Naive thymus-derived CD8-positive, alpha-beta T cell (primary cell): Measurements from ENCODE around the gene MIOX. TPM values are rescaled to one million over a fixed set of nuclear protein-coding genes. Genes with fewer than 3 reads are reported as not detected.

ENCODE experiments used
- ATAC-seq, 2 donors: fragments of 150-1000 bp; cut with Tn5 transposase in 1 of 2; sonication (Bioruptor Pico), chemical (Tn5 transposase) in 1 of 2; 1 replicate in 1 of 2; 2 replicates in 1 of 2; pipeline ENCODE4 v1.10.0; 2021; ENCODE audit warnings: mild to moderate bottlenecking in 2 of 2, moderate library complexity in 2 of 2
- POLR2A ChIA-PET: fragments of 350-600 bp; sonication (Branson Sonifier 250); formaldehyde crosslinking; loops from one replicate; lab custom pipeline; 2021; ENCODE audit warnings: antibody characterized with exemption; lab: Charles Lee
- DNase-seq, 10 donors: peaks; one replicate each; pipeline versions ENCODE4 v3.0.0 to v3.0.0-alpha.2; 2020 to 2022
- H3K27ac Mint-ChIP-seq, 10 donors: one replicate each; pipeline ENCODE4 v1.8.0; 2020 to 2022; ENCODE audit warnings: mild to moderate bottlenecking in 10 of 10, mixed read lengths in 10 of 10, moderate library complexity in 4 of 10, inconsistent platforms in 1 of 10
- H3K27me3 Mint-ChIP-seq, 5 donors: one replicate each; pipeline ENCODE4 v1.8.0; 2021 to 2022; ENCODE audit warnings: mixed read lengths in 5 of 5
- H3K36me3 Mint-ChIP-seq, 3 donors: one replicate each; pipeline ENCODE4 v1.8.0; 2020 to 2022; ENCODE audit warnings: mixed read lengths in 3 of 3, mild to moderate bottlenecking in 2 of 3, inconsistent platforms in 1 of 3
- H3K4me1 Mint-ChIP-seq, 4 donors: one replicate each; pipeline ENCODE4 v1.8.0; 2021 to 2022; ENCODE audit warnings: mixed read lengths in 4 of 4
- H3K4me3 Mint-ChIP-seq, 10 donors: one replicate each; pipeline ENCODE4 v1.8.0; 2020 to 2022; ENCODE audit warnings: mild to moderate bottlenecking in 10 of 10, mixed read lengths in 10 of 10, moderate library complexity in 6 of 10, inconsistent platforms in 1 of 10
- H3K9me3 Mint-ChIP-seq, 9 donors: one replicate each; pipeline ENCODE4 v1.8.0; 2020 to 2022; ENCODE audit warnings: mixed read lengths in 9 of 9, mild to moderate bottlenecking in 3 of 9, inconsistent platforms in 1 of 9, moderate library complexity in 1 of 9
- polyA plus RNA-seq, 3 donors: library from polyadenylated mRNA; unstranded; fragments of 300-500 nt; fragmentation: Illumina TruSeq; gene quantifications; one replicate each; pipeline ENCODE4 v1.2.3, GENCODE V29; 2021
- total RNA-seq, 8 experiments: library from RNA in 2 of 8; stranded (reverse) in 2 of 8; gene quantifications; one replicate each; pipeline ENCODE4 v1.2.3 and lab custom pipeline; 2021 to 2026

Gene MIOX
- total and polyA plus RNA-seq, 5 experiments from 2014 or later, result 0.39 to 0.52 TPM; not detected in 3

DNA sequence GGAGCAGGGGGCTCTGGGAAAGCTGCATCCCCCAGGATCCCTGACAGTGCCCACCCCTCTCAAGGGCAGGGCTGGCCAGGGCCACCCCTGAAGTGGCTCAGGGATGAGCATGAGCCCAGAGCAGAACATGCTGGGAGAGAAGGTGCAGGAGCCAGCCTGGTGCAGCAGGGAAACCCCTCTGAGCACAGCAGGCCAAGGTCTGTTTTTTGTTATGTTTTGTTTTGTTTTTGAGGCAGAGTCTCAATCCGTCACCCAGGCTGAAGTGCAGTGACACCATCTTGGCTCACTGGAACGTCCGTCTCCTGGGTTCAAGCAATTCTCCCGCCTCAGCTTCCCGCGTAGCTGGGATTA lies 11.0 kb upstream of the MIOX start:
- H3K4me3 Mint-ChIP-seq, result peak overlapping the region; percentile 57 to 93 (median 70)
- peaks cover 0 to 4% (median 0%) of the 10 kb centered on the region in 5 donors for H3K27me3 Mint-ChIP-seq
- peaks cover 24 to 49% (median 46%) of the 10 kb centered on the region in 4 donors for H3K4me1 Mint-ChIP-seq
- H3K9me3 Mint-ChIP-seq, result peaks cover 0 to 2% (median 0%) of the 10 kb centered on the region in 9 donors
- no peak for ATAC-seq
- H3K36me3 Mint-ChIP-seq, result peaks cover 0 to 5% (median 2%) of the 10 kb centered on the region in 3 donors
- no peak for DNase-seq
- POLR2A ChIA-PET, result interaction anchor here (0.8 to 1.7 kb wide), 3 partner anchors 9 to 32 kb away, joined by 3 to 5 read pairs (median 4); partner anchors contain the start of genes LMF2 and NCAPH2
- H3K27ac Mint-ChIP-seq, result peak overlapping the region; percentile 58 to 87 (median 78)

GRCh38 chr22:50476868-50477267 lies 9.8 kb upstream of the MIOX start:
- H3K27ac Mint-ChIP-seq, result peak overlapping the region in 8 of 10 donors; percentile 11 to 87 (median 68)

GRCh38 chr22:50477923-50478322 lies 8.7 kb upstream of the MIOX start:
- peaks cover 0 to 5% (median 2%) of the 10 kb centered on the region in 3 donors for H3K36me3 Mint-ChIP-seq
- H3K27me3 Mint-ChIP-seq, result peaks cover 0 to 4% (median 0%) of the 10 kb centered on the region in 5 donors
- H3K4me3 Mint-ChIP-seq, result peak overlapping the region in 3 of 10 donors; percentile 1 to 51 (median 33)
- POLR2A ChIA-PET, result interaction anchor here (0.6 to 3.0 kb wide), 3 partner anchors 10 to 135 kb away, joined by 3 to 15 read pairs (median 3); no protein-coding TSS in a partner anchor
- H3K4me1 Mint-ChIP-seq, result peaks cover 15 to 27% (median 23%) of the 10 kb centered on the region in 4 donors
- DNase-seq (no peak), ATAC-seq (no peak)
- H3K9me3 Mint-ChIP-seq, result peaks cover 0 to 2% (median 0%) of the 10 kb centered on the region in 9 donors
- H3K27ac Mint-ChIP-seq, result peak overlapping the region in 2 of 10 donors; percentile 33 to 56

More at GRCh38 chr22:50476868-50477267, 9.8 kb upstream of the MIOX start:
- Mint-ChIP-seq H3K4me1 (peaks cover 18 to 38% (median 34%) of the 10 kb centered on the region in 4 donors), H3K9me3 (peaks cover 0 to 2% (median 0%) of the 10 kb centered on the region in 9 donors), H3K27me3 (peaks cover 0 to 4% (median 0%) of the 10 kb centered on the region in 5 donors), H3K36me3 (peaks cover 0 to 5% (median 2%) of the 10 kb centered on the region in 3 donors), H3K4me3 (peak overlapping the region; percentile 39 to 93 (median 64))
- POLR2A ChIA-PET, result interaction anchor here (0.5 to 3.0 kb wide), 2 partner anchors 9 to 121 kb away, joined by 3 to 15 read pairs; no protein-coding TSS in a partner anchor
- no peak for DNase-seq
- ATAC-seq, result no peak

DNA sequence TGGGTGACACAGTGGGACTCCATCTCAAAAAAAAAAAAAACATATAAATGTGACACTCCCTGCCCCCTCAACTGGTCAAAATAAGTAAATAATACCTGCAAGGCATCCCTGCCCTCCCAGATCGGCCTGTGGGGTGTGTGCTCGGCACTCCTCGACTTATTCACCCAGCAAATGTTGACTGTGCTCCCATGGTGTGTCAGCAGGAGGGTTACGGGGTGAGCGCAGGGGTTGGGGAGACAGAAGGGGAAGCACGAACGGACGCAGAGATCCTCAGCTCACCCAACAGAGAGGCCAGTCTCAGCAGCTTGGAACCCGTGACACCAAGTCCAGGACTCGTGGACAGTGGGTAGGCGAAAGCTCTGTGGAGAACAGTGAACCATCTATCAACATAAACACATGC lies 6.9 kb upstream of the MIOX start:
- no peak for DNase-seq
- H3K4me3 Mint-ChIP-seq, result peak overlapping the region; percentile 57 to 76 (median 74)
- POLR2A ChIA-PET, result interaction anchor here (0.7 to 1.5 kb wide), 7 partner anchors 9 to 119 kb away, joined by 3 to 14 read pairs (median 3); partner anchors contain the start of genes LMF2 and NCAPH2
- peak overlapping the region in 5 of 10 donors; percentile 5 to 64 (median 33) for H3K27ac Mint-ChIP-seq
- H3K9me3 Mint-ChIP-seq, result no peaks in the 10 kb centered on the region
- peaks cover 0 to 4% (median 0%) of the 10 kb centered on the region in 5 donors for H3K27me3 Mint-ChIP-seq
- ATAC-seq, result no peak
- no peaks in the 10 kb centered on the region for H3K36me3 Mint-ChIP-seq
- peaks cover 4 to 13% (median 11%) of the 10 kb centered on the region in 4 donors for H3K4me1 Mint-ChIP-seq

- ATAC-seq (no peak), DNase-seq (no peak)
- Mint-ChIP-seq H3K4me1 (peaks cover 6 to 17% (median 10%) of the 10 kb centered on the region in 4 donors), H3K4me3 (peak overlapping the region; percentile 63 to 75 (median 72)), H3K27ac (peak overlapping the region in 1 of 10 donors; percentile 14), H3K36me3 (no peaks in the 10 kb centered on the region), H3K27me3 (peaks cover 0 to 4% (median 0%) of the 10 kb centered on the region in 5 donors), H3K9me3 (no peaks in the 10 kb centered on the region)
- POLR2A ChIA-PET, result interaction anchor here (0.8 to 4.3 kb wide), 5 partner anchors 12 to 26 kb away, joined by 3 to 29 read pairs (median 3); no protein-coding TSS in a partner anchor
These were observed 5.6 kb upstream of the MIOX start for GRCh38 chr22:50481045-50481439.

- Mint-ChIP-seq H3K27me3 (peaks cover 0 to 4% (median 0%) of the 10 kb centered on the region in 5 donors), H3K4me1 (peaks cover 6 to 17% (median 11%) of the 10 kb centered on the region in 4 donors), H3K4me3 (peak within 1 kb of the TSS; percentile 65 to 83 (median 75)), H3K27ac (peak within 1 kb of the TSS in 7 of 10 donors; percentile 5 to 83 (median 58)), H3K36me3 (no peaks in the 10 kb centered on the region), H3K9me3 (no peaks in the 10 kb centered on the region)
- POLR2A ChIA-PET, result interaction anchor here (0.8 to 4.3 kb wide), 4 partner anchors 12 to 25 kb away, joined by 3 to 29 read pairs (median 3); no protein-coding TSS in a partner anchor
- peak in 9 of 10 donors; percentile 44 to 78 (median 60) for DNase-seq
- ATAC-seq, result peak; percentile 87
These were observed 5.1 kb upstream of the MIOX start, which contains the start of gene ADM2 for GRCh38 chr22:50481440-50482106. Gene ADM2 (plus strand): TSS chr22:50481543. CDS start chr22:50481848, 305 bp downstream.

DNA sequence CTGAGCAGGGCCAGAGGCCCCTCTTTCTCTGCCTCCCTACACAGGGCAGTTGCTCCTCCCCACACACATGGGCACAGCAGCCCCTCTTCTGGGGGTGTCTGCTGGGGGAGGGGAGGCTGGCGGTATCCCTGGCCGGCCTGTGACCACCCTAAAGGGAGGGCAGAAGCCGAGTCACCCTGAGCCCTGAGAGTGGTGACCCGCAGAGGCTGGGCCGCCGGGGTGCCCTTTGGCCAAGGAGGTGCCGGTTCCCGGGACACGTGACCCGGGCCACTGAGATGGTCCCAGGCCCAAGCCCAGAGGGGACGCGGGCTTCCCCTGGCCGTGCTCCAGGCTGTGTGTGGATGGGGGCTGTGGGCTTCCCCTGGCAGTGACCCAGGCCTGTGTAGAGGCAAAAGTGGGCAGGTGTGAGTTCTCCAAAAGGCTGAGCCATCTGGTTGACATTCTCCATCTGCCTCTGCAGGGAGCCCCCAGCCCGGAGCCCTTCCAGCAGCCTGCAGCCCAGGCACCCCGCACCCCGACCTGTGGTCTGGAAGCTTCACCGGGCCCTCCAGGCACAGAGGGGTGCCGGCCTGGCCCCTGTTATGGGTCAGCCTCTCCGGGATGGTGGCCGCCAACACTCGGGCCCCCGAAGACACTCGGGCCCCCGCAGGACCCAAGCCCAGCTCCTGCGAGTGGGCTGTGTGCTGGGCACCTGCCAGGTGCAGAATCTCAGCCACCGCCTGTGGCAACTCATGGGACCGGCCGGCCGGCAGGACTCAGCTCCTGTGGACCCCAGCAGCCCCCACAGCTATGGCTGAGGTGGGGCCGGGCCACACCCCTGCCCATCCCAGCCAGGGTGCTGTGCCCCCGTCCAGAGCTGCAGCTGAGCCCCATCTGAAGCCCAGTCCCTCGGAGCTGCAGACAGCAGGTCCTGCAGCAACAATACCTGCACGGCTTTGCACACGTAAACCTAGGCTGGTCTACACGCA lies 4.3 kb upstream of the MIOX start:
- POLR2A ChIA-PET, result interaction anchor here (0.6 to 4.3 kb wide), 5 partner anchors 9 to 107 kb away, joined by 3 to 29 read pairs (median 3); partner anchors contain the start of gene SCO2
- Mint-ChIP-seq H3K4me1 (peaks cover 6 to 17% (median 10%) of the 10 kb centered on the region in 4 donors), H3K9me3 (no peaks in the 10 kb centered on the region), H3K27me3 (peaks cover 0 to 4% (median 0%) of the 10 kb centered on the region in 5 donors), H3K27ac (peak overlapping the region in 2 of 10 donors; percentile 37 to 43), H3K36me3 (no peaks in the 10 kb centered on the region), H3K4me3 (peak overlapping the region; percentile 62 to 83 (median 74))
- ATAC-seq (no peak), DNase-seq (no peak)

- H3K36me3 Mint-ChIP-seq, result no peaks in the 10 kb centered on the region
- H3K4me1 Mint-ChIP-seq, result peaks cover 6 to 17% (median 10%) of the 10 kb centered on the region in 4 donors
- peaks cover 0 to 4% (median 0%) of the 10 kb centered on the region in 5 donors for H3K27me3 Mint-ChIP-seq
- POLR2A ChIA-PET, result interaction anchor here (0.6 to 4.3 kb wide), 3 partner anchors 10 to 108 kb away, joined by 3 to 29 read pairs (median 4); no protein-coding TSS in a partner anchor
- H3K9me3 Mint-ChIP-seq, result no peaks in the 10 kb centered on the region
- ATAC-seq (no peak), DNase-seq (peak in 1 of 10 donors; percentile 48)
- H3K27ac Mint-ChIP-seq, result no peak overlapping the region
- peak overlapping the region in 3 of 10 donors; percentile 22 to 40 (median 33) for H3K4me3 Mint-ChIP-seq
These were observed 3.6 kb upstream of the MIOX start for GRCh38 chr22:50483106-50483505.

DNA sequence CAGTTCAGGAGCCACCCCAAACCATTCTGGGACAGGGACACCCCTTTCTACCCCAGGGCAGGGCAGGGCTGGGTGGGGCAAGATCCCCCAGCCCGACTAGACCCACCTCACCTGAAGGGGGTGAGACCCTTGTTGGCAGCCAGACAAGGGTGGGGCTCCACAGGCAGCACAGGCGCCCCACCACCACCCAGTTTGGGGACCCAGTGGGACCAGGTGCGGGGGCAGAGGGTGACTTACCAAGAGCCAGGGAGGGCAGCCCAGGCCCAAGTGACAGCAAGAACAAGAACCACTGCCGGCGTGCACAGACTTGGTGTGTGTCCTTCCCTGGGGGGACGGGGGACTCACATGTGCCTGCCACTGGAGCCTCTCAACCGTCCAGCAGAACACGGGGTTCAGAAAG lies 3.1 kb upstream of the MIOX start:
- POLR2A ChIA-PET, result interaction anchor here (0.6 to 4.3 kb wide), 3 partner anchors 10 to 108 kb away, joined by 3 to 29 read pairs (median 4); no protein-coding TSS in a partner anchor
- no peaks in the 10 kb centered on the region for H3K36me3 Mint-ChIP-seq
- H3K4me3 Mint-ChIP-seq, result no peak overlapping the region
- peak in 1 of 10 donors; percentile 55 for DNase-seq
- peaks cover 6 to 17% (median 10%) of the 10 kb centered on the region in 4 donors for H3K4me1 Mint-ChIP-seq
- H3K9me3 Mint-ChIP-seq, result no peaks in the 10 kb centered on the region
- H3K27me3 Mint-ChIP-seq, result peaks cover 0 to 4% (median 0%) of the 10 kb centered on the region in 5 donors
- ATAC-seq, result no peak
- no peak overlapping the region for H3K27ac Mint-ChIP-seq

GRCh38 chr22:50483977-50484853 lies 2.4 kb upstream of the MIOX start:
- Mint-ChIP-seq H3K27ac (peak overlapping the region in 3 of 10 donors; percentile 6 to 38 (median 8)), H3K27me3 (peaks cover 0 to 4% (median 0%) of the 10 kb centered on the region in 5 donors), H3K9me3 (no peaks in the 10 kb centered on the region), H3K4me1 (peaks cover 6 to 17% (median 10%) of the 10 kb centered on the region in 4 donors), H3K36me3 (no peaks in the 10 kb centered on the region), H3K4me3 (no peak overlapping the region)
- DNase-seq, result peak in 1 of 10 donors; percentile 56
- POLR2A ChIA-PET, result interaction anchor here (1.1 to 4.3 kb wide), 2 partner anchors 9 to 15 kb away, joined by 4 to 29 read pairs; partner anchors contain the start of gene SBF1
- no peak for ATAC-seq
